IMR-90 (cell line): ENCODE results near the gene GATAD2A. TPM values are rescaled to one million over a fixed set of nuclear protein-coding genes. Genes with fewer than 3 reads are reported as not detected.

Source experiments
- ATAC-seq: fragments of 200-7000 bp; cut with Tn5 transposase; 2 replicates; pipeline ENCODE4 v1.9.1; 2020; ENCODE audit warnings: low read depth, mild to moderate bottlenecking, moderate library complexity
- BruUV-seq: library from RNA; stranded (reverse); fragments of 400-500 nt; replicated peaks from 2 replicates; lab custom pipeline; 2021; lab: Mats Ljungman, UMichigan
- CTCF ChIA-PET: fragments of 300-600 bp; formaldehyde crosslinking; extraction: SDS; loops from one replicate; lab custom pipeline; 2021; ENCODE audit warnings: antibody characterized with exemption; lab: Yijun Ruan, JAX
- POLR2A ChIA-PET: fragments of 300-600 bp; sonication (Branson Sonifier 250); formaldehyde crosslinking; loops from one replicate; lab custom pipeline; 2022; ENCODE audit warnings: antibody characterized with exemption; ENCODE audit not compliant: unreplicated experiment; lab: Charles Lee
- DNase-seq: peaks from one replicate; pipeline ENCODE4 v3.0.0; 2013
- H2AFZ ChIP-seq: replicated peaks from 2 replicates; pipeline ENCODE3; 2013; ENCODE audit warnings: low read length, mild to moderate bottlenecking; ENCODE audit not compliant: poor library complexity
- H2AK5ac ChIP-seq: 2 replicates; pipeline ENCODE4 v1.6.1; 2013; ENCODE audit warnings: low read depth, low read length, inconsistent platforms
- H2AK9ac ChIP-seq: replicated peaks from 2 replicates; pipeline ENCODE3; 2013; ENCODE audit warnings: mild to moderate bottlenecking, low read depth, low read length, moderate library complexity; ENCODE audit not compliant: poor library complexity
- H2BK120ac ChIP-seq: 2 replicates; pipeline ENCODE4 v1.6.1; 2013; ENCODE audit warnings: low read depth, low read length, inconsistent platforms
- H2BK15ac ChIP-seq: 3 replicates; pipeline ENCODE4 v1.6.1; 2013; ENCODE audit warnings: low read depth, low read length, inconsistent platforms
- H2BK20ac ChIP-seq: 2 replicates; pipeline ENCODE4 v1.6.1; 2013; ENCODE audit warnings: low read depth, mild to moderate bottlenecking, inconsistent platforms, low read length, moderate library complexity
- H2BK5ac ChIP-seq: 2 replicates; pipeline ENCODE4 v1.6.1; 2013; ENCODE audit warnings: mild to moderate bottlenecking, low read depth, low read length, inconsistent platforms; ENCODE audit not compliant: poor library complexity, severe bottlenecking
- H3K14ac ChIP-seq: replicated peaks from 2 replicates; pipeline ENCODE4 v1.6.1; 2013; ENCODE audit warnings: low read depth, low read length, inconsistent platforms
- H3K18ac ChIP-seq: 2 replicates; pipeline ENCODE4 v1.6.1; 2013; ENCODE audit warnings: low read depth, low read length, control low read depth
- H3K23ac ChIP-seq: 2 replicates; pipeline ENCODE4 v1.6.1; 2013; ENCODE audit warnings: low read depth, low read length, inconsistent platforms
- H3K27ac ChIP-seq: 2 replicates; pipeline ENCODE4 v1.5.1; 2013; ENCODE audit warnings: mild to moderate bottlenecking, control low read depth, low read length; ENCODE audit not compliant: insufficient read depth
- H3K27me3 ChIP-seq: 2 replicates; pipeline ENCODE4 v1.6.1; 2013; ENCODE audit warnings: low read length; ENCODE audit not compliant: control insufficient read depth, insufficient read depth
- H3K36me3 ChIP-seq: 2 replicates; pipeline ENCODE4 v1.6.1; 2013; ENCODE audit warnings: low read length, mixed read lengths; ENCODE audit not compliant: control insufficient read depth, insufficient read depth
- H3K4ac ChIP-seq: 2 replicates; pipeline ENCODE4 v1.6.1; 2013; ENCODE audit warnings: low read depth, low read length, inconsistent platforms
- H3K4me1 ChIP-seq: 2 replicates; pipeline ENCODE4 v1.6.1; 2013; ENCODE audit warnings: low read length, mixed read lengths; ENCODE audit not compliant: control insufficient read depth, insufficient read depth
- H3K4me2 ChIP-seq: 2 replicates; pipeline ENCODE4 v1.6.1; 2013; ENCODE audit warnings: low read depth, mild to moderate bottlenecking, control low read depth, low read length, moderate library complexity
- H3K4me3 ChIP-seq: 2 replicates; pipeline ENCODE4 v1.5.1; 2013; ENCODE audit warnings: low read depth, mild to moderate bottlenecking, control low read depth, low read length, moderate library complexity; ENCODE audit not compliant: insufficient read depth
- H3K56ac ChIP-seq: 2 replicates; pipeline ENCODE4 v1.6.1; 2013; ENCODE audit warnings: low read length, inconsistent platforms; ENCODE audit not compliant: insufficient read depth; ENCODE audit errors: extremely low read depth
- H3K79me1 ChIP-seq, 2 experiments: 2 replicates each; pipeline ENCODE4 v1.6.1; 2013; ENCODE audit warnings: low read length in 2 of 2, inconsistent platforms in 1 of 2, low read depth in 1 of 2
- H3K9ac ChIP-seq: 2 replicates; pipeline ENCODE4 v1.6.1; 2013; ENCODE audit warnings: low read depth, low read length, control low read depth
- H3K9me1 ChIP-seq: 2 replicates; pipeline ENCODE4 v1.6.1; 2013; ENCODE audit warnings: low read length, inconsistent platforms; ENCODE audit not compliant: insufficient read depth
- H3K9me3 ChIP-seq: 2 replicates; pipeline ENCODE4 v1.6.1; 2013; ENCODE audit warnings: low read length; ENCODE audit not compliant: control insufficient read depth, insufficient read depth
- H4K20me1 ChIP-seq: 2 replicates; pipeline ENCODE4 v1.6.1; 2013; ENCODE audit warnings: low read length, inconsistent platforms; ENCODE audit not compliant: insufficient read depth
- H4K5ac ChIP-seq: 2 replicates; pipeline ENCODE4 v1.6.1; 2013; ENCODE audit warnings: mild to moderate bottlenecking, low read depth, low read length, control low read depth
- H4K8ac ChIP-seq, 2 experiments: 2 replicates each; pipeline ENCODE4 v1.6.1; 2013; ENCODE audit warnings: low read depth in 2 of 2, low read length in 2 of 2, control low read depth in 1 of 2, inconsistent platforms in 1 of 2
- H4K91ac ChIP-seq: 2 replicates; pipeline ENCODE4 v1.6.1; 2013; ENCODE audit warnings: low read depth, low read length, inconsistent platforms; ENCODE audit not compliant: insufficient read depth
- BHLHE40 ChIP-seq: fragments of 150-350 bp; IDR thresholded peaks from 2 replicates; pipeline ENCODE4 v1.6.1; 2016; ENCODE audit warnings: mild to moderate bottlenecking, low read depth, low read length
- ELK1 ChIP-seq: fragments of 150-350 bp; IDR thresholded peaks from 2 replicates; pipeline ENCODE4 v1.6.1; 2016; ENCODE audit warnings: low read depth, mild to moderate bottlenecking, low read length, moderate library complexity, borderline replicate concordance
- FOS ChIP-seq: fragments of 150-350 bp; IDR thresholded peaks from 2 replicates; pipeline ENCODE4 v1.6.1; 2016; ENCODE audit warnings: low read depth, low read length
- RAD21 ChIP-seq: IDR thresholded peaks from 2 replicates; pipeline ENCODE4 v1.6.1; 2012; ENCODE audit warnings: low read length, improper control_type of control experiment
- RFX5 ChIP-seq: IDR thresholded peaks from 2 replicates; pipeline ENCODE4 v1.8.0; 2012; ENCODE audit warnings: low read depth, mild to moderate bottlenecking, low read length, moderate library complexity
- WGBS, 2 experiments: methylation state at CpG; one replicate each; pipeline versions ENCODE4 v1.1.5 to v1.1.7; 2013; ENCODE audit warnings: missing lambda C conversion rate in 2 of 2; ENCODE audit not compliant: insufficient read length in 1 of 2; ENCODE audit errors: extremely low coverage in 2 of 2; 5-methylcytosine and 5-hydroxymethylcytosine counted together
- dilution Hi-C: fragments of 300-500 bp; cut with HindIII; formaldehyde crosslinking; loops from one replicate; pipeline ENCODE4 v1.14.3; 2018; ENCODE audit warnings: low sequenced_read_pairs; ENCODE audit not compliant: unreplicated experiment
- in situ Hi-C: fragments of 300-500 bp; cut with MboI; formaldehyde crosslinking; loops from 3 replicates; pipeline ENCODE4 v1.14.3; 2019; ENCODE audit warnings: low sequenced_read_pairs, inconsistent platforms, mixed read lengths
- intact Hi-C: fragments of 100-400 bp; cut with micrococcal nuclease; formaldehyde crosslinking; loops from 2 replicates; pipeline ENCODE4 v1.10.0; 2022
- polyA plus RNA-seq, 3 experiments: library from polyadenylated mRNA; depleted of rRNA; stranded (reverse); fragments of >200 nt; gene quantifications; 2 replicates each; pipeline ENCODE4 v1.2.3, GENCODE V29; 2012; ENCODE audit warnings: low replicate concordance in 1 of 3
- total RNA-seq: library from RNA; depleted of rRNA; stranded (reverse); fragments of >200 nt; gene quantifications from 2 replicates; pipeline ENCODE4 v1.2.3, GENCODE V29; 2012

GATAD2A gene
- total and polyA plus RNA-seq, 2 of the 4 experiments (the other 2 are of a cell fraction) = 23.5 to 33.2 TPM

- POLR2A ChIA-PET = no interaction called here
- H3K79me1 ChIP-seq = peaks cover 25 to 94% of the 10 kb centered on the region in 2 experiments
- no CpG with 5 or more reads among the region's 3 CpGs for WGBS, 2 experiments
- H3K18ac ChIP-seq = no peak overlapping the region
- no peak for TF ChIP-seq RFX5
- TF ChIP-seq RAD21 = no peak
- TF ChIP-seq FOS = no peak
- TF ChIP-seq ELK1 = no peak
- no peak for TF ChIP-seq BHLHE40
- H2BK20ac ChIP-seq = no peak overlapping the region
- H3K4me1 ChIP-seq = peaks cover 3% of the 10 kb centered on the region
- H3K9ac ChIP-seq = no peak overlapping the region
- H2BK15ac ChIP-seq = no peak overlapping the region
- H4K20me1 ChIP-seq = peaks cover 94% of the 10 kb centered on the region
- H3K4ac ChIP-seq = no peak overlapping the region
- CTCF ChIA-PET = no interaction called here
- no peak overlapping the region for H3K4me2 ChIP-seq
- ATAC-seq (no peak), DNase-seq (no peak)
- H2AK5ac ChIP-seq = no peak overlapping the region
- no peaks in the 10 kb centered on the region for H3K9me3 ChIP-seq
- no peak overlapping the region for H2BK5ac ChIP-seq
- no peak overlapping the region for H2BK120ac ChIP-seq
- peaks cover 47% of the 10 kb centered on the region for H3K9me1 ChIP-seq
- no peak overlapping the region for H4K5ac ChIP-seq
- in situ Hi-C loops (no loop called here), dilution Hi-C loops (no loop called here), intact Hi-C loops (no loop called here)
- H3K27ac ChIP-seq = no peak overlapping the region
- H4K91ac ChIP-seq = no peak overlapping the region
- H3K36me3 ChIP-seq = no peaks in the 10 kb centered on the region
- no peak overlapping the region for H2AK9ac ChIP-seq
- no peak overlapping the region for H3K14ac ChIP-seq
- no peak overlapping the region for H3K23ac ChIP-seq
- H4K8ac ChIP-seq = no peak overlapping the region
- BruUV-seq = no TSS peak
- H3K27me3 ChIP-seq = no peaks in the 10 kb centered on the region
- no peak overlapping the region for H3K4me3 ChIP-seq
- H3K56ac ChIP-seq = no peak overlapping the region
- no peak overlapping the region for H2AFZ ChIP-seq
Measured at GRCh38 chr19:19433666-19434213, 28.3 kb downstream of the GATAD2A start.
